ENCODE data around the gene SIM2.

SIM2 gene

DNA sequence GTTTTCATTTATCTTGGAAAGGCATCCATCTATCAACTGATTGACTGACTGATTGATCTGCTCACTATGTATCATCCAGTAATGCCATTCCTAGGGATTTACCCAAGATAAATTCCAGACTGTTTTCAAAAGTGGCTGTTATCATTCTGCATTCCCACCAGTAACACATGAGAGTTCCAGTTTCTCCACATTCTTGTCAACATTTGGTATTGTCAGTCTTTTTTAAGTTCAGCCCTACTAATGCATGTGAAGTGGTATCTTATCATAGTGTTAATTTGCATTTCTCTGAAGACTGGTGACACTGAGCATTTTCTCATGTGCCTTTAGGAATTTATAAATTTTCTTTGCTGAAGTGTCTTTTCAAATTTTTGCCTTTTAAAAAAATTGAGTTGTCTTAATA is 99.6 kb downstream of the SIM2 start:
- Histone ChIP-seq H3K4me1 (ENCODE audit: insufficient read depth, low read length) (no peaks in the 10 kb centered on the region), H2AFZ (ENCODE audit: low read depth, low read length) (no peak overlapping the region), H3K36me3 (ENCODE audit: insufficient read depth, low read length) (no peaks in the 10 kb centered on the region; the same call in 1 of the 2 replicates), H3K27me3 (ENCODE audit: insufficient read depth, low read length, poor library complexity) (no peaks in the 10 kb centered on the region), H3K9ac (ENCODE audit: low read depth, low read length) (no peak overlapping the region), H3K9me3 (ENCODE audit: insufficient read depth, low read length, severe bottlenecking) (peaks cover 8% of the 10 kb centered on the region), H3K4me2 (ENCODE audit: insufficient read depth, low read length) (no peak overlapping the region), H3K27ac (ENCODE audit: low read length) (no peak overlapping the region), H3K79me2 (ENCODE audit: insufficient read depth, low read length) (no peaks in the 10 kb centered on the region), H3K4me3 (ENCODE audit: low read depth in 1 of 2, low read length in 2 of 2) (no peak overlapping the region), H4K20me1 (ENCODE audit: insufficient read depth, low read length) (no peaks in the 10 kb centered on the region)
- DNase-seq = no peak
- no peak for ATAC-seq (ENCODE audit: insufficient read depth, low read depth)
- TF ChIP-seq CTCF (IDR thresholded peaks at IDR 0.05; ENCODE audit: borderline replicate concordance, extremely low read depth, low read length, poor library complexity, severe bottlenecking) = no peak
- no peak for TF ChIP-seq EZH2 (IDR thresholded peaks at IDR 0.05; ENCODE audit: borderline replicate concordance, low read depth, low read length, severe bottlenecking)

Measured in DND-41 (cell line).